Activated T-cell treated with anti-CD3 and anti-CD28 coated beads for 24 hours (primary cell): Measurements from ENCODE around the gene RBMS3.
"Not testable (repeated sequence)": the region's sequence is repeated elsewhere in the genome, so short reads cannot be mapped to it uniquely, and the experiment has no call there.

ENCODE experiments used
- DNase-seq: peaks from one replicate; pipeline ENCODE4 v3.0.0-alpha.2; 2020; ENCODE audit warnings: low read depth

RBMS3 gene

GRCh38 chr3:29481969-29482767 lies 201.3 kb downstream of the RBMS3 start:
- DNase-seq = no peak

DNA sequence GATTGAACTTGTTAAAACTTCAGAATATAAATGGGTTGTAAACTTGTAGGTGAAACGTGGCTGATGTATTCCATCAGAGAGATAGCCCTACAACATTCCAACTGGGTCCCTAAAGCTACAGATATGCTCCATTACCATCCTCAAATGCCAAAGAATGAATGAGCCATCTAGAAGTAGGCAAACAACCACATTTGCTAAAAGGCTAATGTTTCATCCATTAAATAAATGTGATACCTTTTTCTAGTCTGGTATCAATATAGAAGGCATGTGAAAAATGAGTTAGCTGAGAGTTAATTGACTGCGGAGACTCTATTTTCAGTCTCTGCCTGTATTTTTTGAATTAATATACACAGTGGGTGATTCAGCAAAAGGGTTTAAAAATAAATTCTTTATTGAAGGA lies 203.8 kb downstream of the RBMS3 start:
- no peak for DNase-seq

GRCh38 chr3:29486096-29486495 lies 205.2 kb downstream of the RBMS3 start:
- no peak for DNase-seq

- DNase-seq = no peak
Measured at GRCh38 chr3:29486917-29487316, 206.0 kb downstream of the RBMS3 start.

GRCh38 chr3:29488922-29489321 lies 208.1 kb downstream of the RBMS3 start:
- DNase-seq = no peak

DNA sequence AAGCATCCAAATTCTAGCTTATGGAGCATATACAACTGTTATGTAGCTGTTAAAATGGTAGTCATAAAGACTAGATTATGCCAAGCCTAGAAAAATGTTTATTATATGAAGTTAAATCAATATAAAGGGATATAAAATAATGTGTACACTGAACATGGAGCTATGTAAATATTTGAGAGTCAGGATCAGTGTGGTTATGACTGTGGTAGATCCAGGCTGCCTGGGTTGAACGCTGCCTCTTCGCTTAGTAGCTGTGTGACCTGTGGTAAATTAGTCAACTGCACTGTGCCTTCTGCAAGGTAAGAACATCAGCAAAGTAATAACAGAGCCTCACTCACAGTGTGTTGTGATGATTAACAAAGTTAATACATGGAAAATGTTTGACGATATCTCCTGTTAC lies 212.2 kb downstream of the RBMS3 start:
- no peak for DNase-seq

- DNase-seq = no peak
Measured at GRCh38 chr3:29494305-29495036, 213.6 kb downstream of the RBMS3 start.

DNA sequence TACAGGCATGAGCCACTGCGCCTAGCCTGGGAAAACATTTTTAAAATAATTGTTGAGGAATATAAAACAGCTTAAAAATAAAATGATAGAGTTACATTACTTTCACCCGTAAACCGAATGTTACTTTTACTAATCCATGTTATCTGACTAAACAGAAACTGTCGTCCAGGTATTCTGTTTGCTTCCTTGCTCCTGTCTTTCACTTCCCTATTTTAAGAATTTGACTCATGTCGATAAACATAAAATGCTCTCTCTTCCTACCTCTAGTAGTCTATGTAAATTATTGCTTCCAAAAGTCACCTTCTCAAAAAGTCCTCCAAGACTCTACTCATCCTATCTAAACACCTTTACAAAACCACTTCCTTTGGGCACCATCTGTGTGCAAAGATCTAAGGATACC lies 216.4 kb downstream of the RBMS3 start:
- no peak for DNase-seq

DNA sequence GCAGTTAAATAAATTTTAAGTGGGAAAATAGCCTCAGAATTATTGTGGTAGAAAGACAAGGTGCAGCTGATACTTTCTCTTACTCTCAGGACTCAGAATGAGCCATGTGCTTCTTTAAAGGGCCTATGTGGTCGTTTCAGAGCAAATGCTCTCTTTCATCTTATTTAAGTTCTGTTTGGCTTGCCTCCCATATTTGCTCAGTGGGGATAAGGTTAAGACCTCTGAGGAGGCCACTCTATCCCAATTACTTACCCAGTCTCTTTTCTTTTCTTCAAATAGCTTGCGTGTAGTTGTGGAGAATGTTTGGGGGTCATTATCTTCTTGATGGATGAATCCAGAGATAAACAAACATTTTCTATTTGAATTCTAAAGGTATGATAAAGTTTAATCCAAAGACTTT lies 221.9 kb downstream of the RBMS3 start:
- no peak for DNase-seq

DNA sequence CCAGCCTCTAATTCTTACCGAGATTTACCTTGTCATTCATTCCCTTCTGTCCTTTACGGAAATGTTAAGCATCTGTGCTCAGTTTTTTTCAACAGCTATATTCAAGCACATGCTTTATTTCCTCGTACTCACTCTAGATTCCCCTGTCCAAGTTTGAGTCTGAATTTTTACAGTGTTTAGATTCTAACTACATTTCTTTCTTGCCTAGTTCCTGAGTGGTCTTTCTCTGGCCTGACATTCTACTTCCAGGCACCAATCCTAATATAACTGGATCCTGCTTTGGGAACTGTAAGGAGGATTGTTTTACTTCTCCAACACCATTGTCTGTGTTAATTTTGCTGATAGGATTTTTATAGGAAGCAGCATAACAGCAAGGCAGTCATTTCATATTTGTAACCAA lies 222.4 kb downstream of the RBMS3 start:
- no peak for DNase-seq

- DNase-seq = no peak
Measured at GRCh38 chr3:29503958-29504357, 223.1 kb downstream of the RBMS3 start.

GRCh38 chr3:29506502-29506901 lies 225.6 kb downstream of the RBMS3 start:
- no peak for DNase-seq

GRCh38 chr3:29511701-29512100 lies 230.8 kb downstream of the RBMS3 start:
- DNase-seq = no peak

- no peak for DNase-seq
Measured at GRCh38 chr3:29512641-29513040, 231.8 kb downstream of the RBMS3 start.

DNA sequence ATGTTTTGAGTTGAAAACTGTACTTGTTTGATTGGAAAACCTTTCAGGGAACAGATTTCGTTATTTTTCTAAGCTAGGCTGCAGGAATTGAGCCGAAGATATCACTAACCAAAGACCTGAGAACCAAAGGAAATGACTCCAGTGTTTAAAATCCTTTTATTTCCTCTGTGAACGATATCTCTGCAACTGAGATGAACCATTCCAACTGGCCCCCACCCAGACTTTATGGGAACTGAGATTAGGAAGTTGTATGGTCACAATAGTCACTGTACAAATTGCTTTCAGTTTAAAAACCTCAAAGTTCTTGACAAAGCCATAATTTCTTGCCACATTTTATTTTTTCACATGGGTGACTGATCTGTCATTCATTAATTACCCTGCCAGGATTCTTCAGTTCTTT lies 232.4 kb downstream of the RBMS3 start:
- no peak for DNase-seq

DNA sequence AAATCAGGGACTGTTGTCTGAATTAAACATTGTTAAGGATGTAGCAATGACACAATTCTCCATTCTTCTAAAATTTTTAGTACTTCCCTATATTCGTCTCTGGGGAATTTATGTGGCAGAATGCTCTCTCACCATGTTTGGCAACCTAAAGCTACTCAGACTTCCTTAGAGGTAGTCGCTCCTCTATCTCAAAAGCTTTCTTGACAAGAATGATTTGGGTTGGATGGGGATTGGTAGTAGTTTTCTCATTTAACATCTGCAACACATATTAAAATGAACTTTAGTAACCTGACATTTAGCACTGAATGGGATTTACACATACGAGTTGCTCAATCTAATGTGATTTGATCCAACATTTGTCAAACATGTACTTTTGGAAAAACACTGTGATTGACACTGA lies 233.3 kb downstream of the RBMS3 start:
- DNase-seq = no peak

GRCh38 chr3:29514912-29515311 lies 234.0 kb downstream of the RBMS3 start:
- no peak for DNase-seq

DNA sequence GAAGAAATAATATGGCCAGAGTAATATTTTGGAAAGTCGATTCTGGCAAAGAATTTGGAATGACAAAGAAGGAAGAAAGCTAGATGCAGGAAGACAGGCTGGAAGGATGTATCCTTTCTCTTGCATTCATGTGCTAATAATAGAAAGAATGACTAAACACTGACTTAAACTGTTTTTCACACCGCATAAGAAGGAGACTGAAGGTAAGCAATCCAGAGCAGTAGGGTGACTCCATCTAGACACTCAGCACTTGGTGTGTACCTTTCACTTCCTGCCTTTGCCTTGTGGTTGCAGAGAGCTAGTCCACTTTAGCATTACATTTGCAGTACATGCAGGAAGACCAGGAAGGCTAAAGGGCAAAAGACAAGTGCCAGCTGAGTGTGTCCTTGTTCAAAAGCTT lies 234.6 kb downstream of the RBMS3 start:
- DNase-seq = no peak

DNA sequence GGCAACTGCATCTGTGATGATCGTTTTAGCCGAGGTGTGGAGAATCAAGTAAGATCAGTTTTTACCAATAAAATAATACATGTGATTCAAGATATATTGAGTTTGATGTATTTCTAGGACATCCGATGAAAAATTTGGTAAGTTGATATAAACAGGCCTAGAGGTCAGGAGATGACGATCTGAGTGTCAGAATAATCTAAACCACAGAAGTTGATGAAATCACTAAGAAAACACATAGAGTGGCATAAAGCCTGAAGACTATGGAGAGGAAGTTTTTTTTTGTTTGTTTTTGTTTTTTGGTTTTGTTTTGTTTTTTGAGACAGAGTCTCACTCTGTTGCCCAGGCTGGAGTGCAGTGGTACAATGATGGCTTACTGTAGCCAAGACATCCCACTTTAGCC lies 235.3 kb downstream of the RBMS3 start:
- DNase-seq = no peak

GRCh38 chr3:29520764-29521163 lies 239.9 kb downstream of the RBMS3 start:
- DNase-seq = no peak

DNA sequence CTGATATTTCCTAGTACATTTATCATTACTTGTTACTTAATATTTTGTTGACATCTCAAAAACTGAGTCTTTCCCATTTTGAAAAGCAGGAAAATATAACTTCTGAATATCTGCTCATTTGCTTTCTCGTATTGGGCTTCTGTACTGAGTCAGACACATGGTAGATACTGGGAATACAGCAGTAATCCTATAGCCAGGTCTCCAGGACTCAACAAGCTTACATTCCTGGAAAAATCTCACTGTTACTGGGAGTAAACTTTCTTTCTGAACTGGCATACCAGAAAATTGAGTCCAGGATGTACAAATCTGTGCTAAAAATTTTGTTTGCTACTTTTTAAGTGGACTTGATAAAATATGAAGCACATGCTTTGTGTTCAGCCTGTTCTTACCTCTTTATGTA lies 240.4 kb downstream of the RBMS3 start:
- no peak for DNase-seq

DNA sequence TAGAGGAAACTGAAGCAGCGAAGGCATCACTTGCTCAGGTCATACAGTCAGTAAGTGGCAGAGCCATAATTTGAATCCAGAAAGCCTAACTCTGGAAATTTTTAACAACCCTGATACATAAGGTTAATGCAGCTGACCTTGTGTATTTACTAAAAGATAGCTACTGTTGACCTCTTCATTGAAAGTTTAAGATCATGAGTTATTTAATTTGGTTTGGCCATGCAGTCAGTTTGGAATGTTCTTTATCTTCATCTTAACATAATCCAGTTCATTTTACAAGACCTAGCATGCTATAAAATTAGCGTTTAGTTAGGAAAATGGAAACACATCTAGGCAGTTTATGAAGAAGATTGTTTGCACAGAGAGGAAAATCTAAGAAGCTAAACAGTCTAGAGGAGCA lies 240.9 kb downstream of the RBMS3 start:
- no peak for DNase-seq

GRCh38 chr3:29524433-29524832 lies 243.6 kb downstream of the RBMS3 start:
- DNase-seq = not testable (repeated sequence)
